Mucosa of rectum (tissue), 2 donors: ENCODE results near the gene LRRC1.
"Not testable (repeated sequence)": the region's sequence is repeated elsewhere in the genome, so short reads cannot be mapped to it uniquely, and the experiment has no call there.

Experiments
- H3K27ac ChIP-seq, 2 donors: one replicate each; pipeline ENCODE4 v1.7.0; 2013; ENCODE audit warnings: inconsistent platforms in 2 of 2, low read depth in 2 of 2, low read length in 2 of 2
- H3K27me3 ChIP-seq, 2 donors: one replicate each; pipeline ENCODE4 v1.7.0; 2013; ENCODE audit warnings: low read length in 2 of 2; ENCODE audit not compliant: control insufficient read depth in 2 of 2, insufficient read depth in 2 of 2
- H3K36me3 ChIP-seq, 2 donors: one replicate each; pipeline ENCODE4 v1.7.0; 2013; ENCODE audit warnings: low read length in 2 of 2; ENCODE audit not compliant: control insufficient read depth in 2 of 2, insufficient read depth in 2 of 2
- H3K4me1 ChIP-seq, 2 donors: one replicate each; pipeline ENCODE4 v1.7.0; 2013; ENCODE audit warnings: low read length in 2 of 2, mild to moderate bottlenecking in 1 of 2; ENCODE audit not compliant: control insufficient read depth in 2 of 2, insufficient read depth in 2 of 2
- H3K4me3 ChIP-seq, 2 donors: one replicate each; pipeline ENCODE4 v1.7.0; 2013; ENCODE audit warnings: low read length in 2 of 2
- H3K9ac ChIP-seq, 2 donors: one replicate each; pipeline ENCODE4 v1.7.0; 2013; ENCODE audit warnings: low read length in 2 of 2, low read depth in 1 of 2, mild to moderate bottlenecking in 1 of 2
- H3K9me3 ChIP-seq, 2 donors: one replicate each; pipeline ENCODE4 v1.7.0; 2013; ENCODE audit warnings: low read length in 2 of 2; ENCODE audit not compliant: control insufficient read depth in 2 of 2
- donor health status: healthy.
- donor health status: Normal muscosa, but diverticular disease.

Gene LRRC1

GRCh38 chr6:53765270-53765669, 29.5 kb upstream of the LRRC1 start:
- Histone ChIP-seq H3K36me3 (no peaks in the 10 kb centered on the region), H3K4me3 (no peak overlapping the region), H3K9me3 (no peaks in the 10 kb centered on the region), H3K27me3 (no peaks in the 10 kb centered on the region), H3K4me1 (no peaks in the 10 kb centered on the region), H3K9ac (no peak overlapping the region), H3K27ac (no peak overlapping the region)

GRCh38 chr6:53766930-53767329, 27.9 kb upstream of the LRRC1 start:
- Histone ChIP-seq H3K9ac (no peak overlapping the region), H3K9me3 (no peaks in the 10 kb centered on the region), H3K36me3 (no peaks in the 10 kb centered on the region), H3K27me3 (no peaks in the 10 kb centered on the region), H3K27ac (no peak overlapping the region), H3K4me3 (no peak overlapping the region), H3K4me1 (no peaks in the 10 kb centered on the region)

GRCh38 chr6:53767941-53768340, 26.9 kb upstream of the LRRC1 start:
- Histone ChIP-seq H3K4me3 (no peak overlapping the region), H3K27me3 (no peaks in the 10 kb centered on the region), H3K4me1 (no peaks in the 10 kb centered on the region), H3K36me3 (no peaks in the 10 kb centered on the region), H3K9ac (no peak overlapping the region), H3K9me3 (no peaks in the 10 kb centered on the region), H3K27ac (no peak overlapping the region)

- Histone ChIP-seq H3K9ac (no peak overlapping the region), H3K4me1 (no peaks in the 10 kb centered on the region), H3K36me3 (no peaks in the 10 kb centered on the region), H3K27me3 (no peaks in the 10 kb centered on the region), H3K4me3 (no peak overlapping the region), H3K9me3 (no peaks in the 10 kb centered on the region), H3K27ac (no peak overlapping the region)
Measured at GRCh38 chr6:53768636-53769035, 26.2 kb upstream of the LRRC1 start.

GRCh38 chr6:53770780-53771249, 24.0 kb upstream of the LRRC1 start:
- H3K27me3 ChIP-seq, result no peaks in the 10 kb centered on the region
- no peak overlapping the region for H3K27ac ChIP-seq
- no peaks in the 10 kb centered on the region for H3K4me1 ChIP-seq
- no peak overlapping the region for H3K4me3 ChIP-seq
- no peak overlapping the region for H3K9ac ChIP-seq
- no peaks in the 10 kb centered on the region for H3K9me3 ChIP-seq
- no peaks in the 10 kb centered on the region for H3K36me3 ChIP-seq

GRCh38 chr6:53771785-53772624, 22.8 kb upstream of the LRRC1 start:
- H3K9ac ChIP-seq, result no peak overlapping the region
- H3K4me3 ChIP-seq, result no peak overlapping the region
- H3K4me1 ChIP-seq, result no peaks in the 10 kb centered on the region
- H3K36me3 ChIP-seq, result no peaks in the 10 kb centered on the region
- no peaks in the 10 kb centered on the region for H3K27me3 ChIP-seq
- H3K27ac ChIP-seq, result no peak overlapping the region
- no peaks in the 10 kb centered on the region for H3K9me3 ChIP-seq

DNA sequence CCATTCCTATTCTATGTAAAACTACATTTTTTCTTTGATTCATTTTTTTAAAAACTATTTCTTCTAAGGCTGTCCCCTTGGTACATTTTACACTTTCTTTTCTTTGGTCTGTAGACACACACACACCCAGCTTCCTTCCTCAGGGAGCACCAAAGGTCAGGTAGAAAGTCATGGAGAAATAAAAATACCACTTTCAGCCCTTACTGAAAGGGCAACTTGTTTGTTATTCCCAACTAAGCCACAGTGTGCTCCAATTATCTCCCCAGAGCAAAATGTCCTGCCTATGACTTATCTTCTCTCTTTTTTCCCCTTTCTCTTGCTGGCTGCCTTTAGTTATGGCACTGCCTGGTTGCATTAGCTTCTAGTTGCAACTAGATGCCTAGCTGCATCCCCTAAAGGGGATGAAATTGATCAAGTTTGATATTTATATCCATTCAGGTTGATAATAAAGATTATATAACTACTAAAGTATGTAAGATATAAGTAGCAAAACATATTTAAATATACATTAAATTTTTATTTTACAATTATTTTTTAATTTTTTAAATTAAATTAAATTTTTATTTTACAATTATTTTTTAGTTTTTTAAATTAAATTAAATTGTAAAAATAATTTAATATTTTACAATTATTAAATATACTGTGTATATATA, 21.6 kb upstream of the LRRC1 start:
- Histone ChIP-seq H3K4me3 (no peak overlapping the region), H3K9ac (no peak overlapping the region), H3K4me1 (no peaks in the 10 kb centered on the region), H3K27ac (no peak overlapping the region), H3K27me3 (no peaks in the 10 kb centered on the region), H3K9me3 (no peaks in the 10 kb centered on the region), H3K36me3 (no peaks in the 10 kb centered on the region)

GRCh38 chr6:53776152-53776551, 18.7 kb upstream of the LRRC1 start:
- H3K4me3 ChIP-seq, H3K4me1 ChIP-seq, H3K27ac ChIP-seq, H3K9ac ChIP-seq, H3K9me3 ChIP-seq, H3K27me3 ChIP-seq, H3K36me3 ChIP-seq: not testable (repeated sequence)

DNA sequence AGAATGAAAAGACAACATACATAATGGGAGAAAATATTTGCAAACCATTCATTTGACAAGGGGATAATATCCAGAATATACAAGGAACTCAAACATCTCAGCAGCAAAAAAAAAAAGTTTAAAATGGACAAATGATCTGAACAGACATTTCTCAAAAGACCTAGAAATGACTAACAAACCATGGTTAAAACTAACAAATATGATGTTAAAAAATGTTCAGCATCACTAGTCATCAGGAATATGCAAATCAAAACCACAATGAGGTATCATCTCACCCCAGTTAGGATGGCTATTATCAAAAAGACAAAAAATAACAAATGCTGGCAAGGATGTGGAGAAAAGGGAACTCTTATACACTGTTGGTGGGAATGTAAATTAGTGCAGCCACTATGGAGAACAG, 9.8 kb upstream of the LRRC1 start:
- H3K4me1 ChIP-seq, H3K27me3 ChIP-seq, H3K4me3 ChIP-seq, H3K9ac ChIP-seq, H3K36me3 ChIP-seq, H3K27ac ChIP-seq, H3K9me3 ChIP-seq: not testable (repeated sequence)

DNA sequence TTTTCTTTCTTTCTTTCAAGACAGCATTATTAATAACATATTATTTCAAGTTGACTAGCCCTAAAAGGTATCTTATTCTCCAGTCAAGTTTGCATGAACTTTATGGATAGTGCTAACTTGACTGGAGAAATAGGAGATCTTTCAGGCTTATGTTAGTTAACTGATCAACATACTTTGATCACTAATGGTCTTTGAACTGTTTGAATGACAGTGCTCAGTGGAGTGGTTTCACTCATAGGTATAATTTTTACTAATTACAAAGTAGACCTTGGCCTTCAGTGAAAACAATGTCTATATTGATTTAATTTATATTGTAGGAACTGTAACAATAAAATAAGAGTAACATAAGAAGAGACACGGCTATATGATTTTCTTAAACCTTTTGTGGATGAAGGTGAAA, 8.0 kb upstream of the LRRC1 start:
- no peaks in the 10 kb centered on the region for H3K27me3 ChIP-seq
- no peaks in the 10 kb centered on the region for H3K36me3 ChIP-seq
- no peak overlapping the region for H3K27ac ChIP-seq
- H3K9me3 ChIP-seq, result peaks cover 0 to 4% of the 10 kb centered on the region in 2 donors
- no peaks in the 10 kb centered on the region for H3K4me1 ChIP-seq
- no peak overlapping the region for H3K9ac ChIP-seq
- no peak overlapping the region for H3K4me3 ChIP-seq
